H9 (cell line): ENCODE measurements around the gene ALCAM. TPM values are rescaled to one million over a fixed set of nuclear protein-coding genes. Genes with fewer than 3 reads are reported as not detected.

Experiments used
- DNase-seq: peaks from one replicate; pipeline ENCODE4 v3.0.0-alpha.2; 2017
- H2AFZ ChIP-seq: one replicate; pipeline ENCODE4 v1.6.1; 2013; ENCODE audit warnings: mild to moderate bottlenecking, low read length, control low read depth, moderate library complexity
- H2AK5ac ChIP-seq: 2 replicates; pipeline ENCODE4 v1.6.1; 2013; ENCODE audit warnings: low read length, control low read depth, mixed read lengths; ENCODE audit not compliant: insufficient read length
- H2BK120ac ChIP-seq: one replicate; pipeline ENCODE4 v1.6.1; 2013; ENCODE audit warnings: low read depth, mild to moderate bottlenecking, low read length, control low read depth, inconsistent platforms; ENCODE audit not compliant: poor library complexity, severe bottlenecking
- H2BK12ac ChIP-seq: 2 replicates; pipeline ENCODE4 v1.6.1; 2013; ENCODE audit warnings: low read length, control low read depth, mixed read lengths, low read depth; ENCODE audit not compliant: insufficient read length
- H2BK15ac ChIP-seq: 2 replicates; pipeline ENCODE4 v1.6.1; 2013; ENCODE audit warnings: low read depth, low read length, control low read depth
- H2BK20ac ChIP-seq: one replicate; pipeline ENCODE4 v1.6.1; 2013; ENCODE audit warnings: low read depth, mild to moderate bottlenecking, low read length, control low read depth, inconsistent platforms; ENCODE audit not compliant: poor library complexity, severe bottlenecking
- H2BK5ac ChIP-seq: 2 replicates; pipeline ENCODE4 v1.6.1; 2013; ENCODE audit warnings: low read length, control low read depth, mixed read lengths; ENCODE audit not compliant: insufficient read length
- H3K14ac ChIP-seq: 2 replicates; pipeline ENCODE4 v1.6.1; 2013; ENCODE audit warnings: low read length, control low read depth; ENCODE audit not compliant: insufficient read depth
- H3K18ac ChIP-seq: 2 replicates; pipeline ENCODE4 v1.6.1; 2013; ENCODE audit warnings: low read depth, mild to moderate bottlenecking, mixed read lengths, low read length, control low read depth; ENCODE audit not compliant: insufficient read length
- H3K23ac ChIP-seq: 2 replicates; pipeline ENCODE4 v1.6.1; 2013; ENCODE audit warnings: low read length, control low read depth, mixed read lengths, low read depth; ENCODE audit not compliant: insufficient read length
- H3K23me2 ChIP-seq: 2 replicates; pipeline ENCODE4 v1.6.1; 2013; ENCODE audit warnings: low read depth, mild to moderate bottlenecking, mixed read lengths, low read length, control low read depth; ENCODE audit not compliant: insufficient read length, poor library complexity, severe bottlenecking
- H3K27ac ChIP-seq: 2 replicates; pipeline ENCODE4 v1.5.1; 2013; ENCODE audit warnings: low read length, control low read depth, mixed read lengths, low read depth; ENCODE audit not compliant: insufficient read length
- H3K27me3 ChIP-seq: 2 replicates; pipeline ENCODE4 v1.6.1; 2013; ENCODE audit warnings: low read length, control low read depth, inconsistent platforms; ENCODE audit not compliant: insufficient read depth
- H3K4ac ChIP-seq: 2 replicates; pipeline ENCODE4 v1.6.1; 2013; ENCODE audit warnings: low read depth, mild to moderate bottlenecking, control low read depth, inconsistent platforms, low read length, moderate library complexity
- H3K4me1 ChIP-seq: 2 replicates; pipeline ENCODE4 v1.6.1; 2013; ENCODE audit warnings: low read length, control low read depth, inconsistent platforms; ENCODE audit not compliant: insufficient read depth
- H3K4me2 ChIP-seq: 2 replicates; pipeline ENCODE4 v1.6.1; 2013; ENCODE audit warnings: low read length, control low read depth, mixed read lengths; ENCODE audit not compliant: insufficient read length, insufficient read depth
- H3K56ac ChIP-seq: 2 replicates; pipeline ENCODE4 v1.6.1; 2013; ENCODE audit warnings: low read depth, mild to moderate bottlenecking, mixed read lengths, low read length, control low read depth; ENCODE audit not compliant: insufficient read length
- H3K79me1 ChIP-seq: 2 replicates; pipeline ENCODE4 v1.6.1; 2013; ENCODE audit warnings: low read depth, mild to moderate bottlenecking, moderate library complexity, low read length, control low read depth, inconsistent platforms; ENCODE audit not compliant: insufficient read depth, poor library complexity, severe bottlenecking
- H3K79me2 ChIP-seq: 2 replicates; pipeline ENCODE4 v1.6.1; 2013; ENCODE audit warnings: low read length, control low read depth, inconsistent platforms; ENCODE audit not compliant: insufficient read depth
- H3K9ac ChIP-seq: 2 replicates; pipeline ENCODE4 v1.6.1; 2013; ENCODE audit warnings: low read length, control low read depth, mixed read lengths; ENCODE audit not compliant: insufficient read length; ENCODE audit errors: extremely low read depth
- H3K9me3 ChIP-seq: one replicate; pipeline ENCODE4 v1.6.1; 2013; ENCODE audit warnings: low read depth, low read length, inconsistent platforms; ENCODE audit not compliant: control insufficient read depth
- H3T11ph ChIP-seq: one replicate; pipeline ENCODE4 v1.6.1; 2013; ENCODE audit warnings: mild to moderate bottlenecking, low read length, control low read depth, inconsistent platforms
- H4K20me1 ChIP-seq: one replicate; pipeline ENCODE4 v1.6.1; 2013; ENCODE audit not compliant: control insufficient read depth, insufficient read length, insufficient read depth
- H4K5ac ChIP-seq: 2 replicates; pipeline ENCODE4 v1.6.1; 2013; ENCODE audit warnings: low read depth, mild to moderate bottlenecking, mixed read lengths, low read length, control low read depth; ENCODE audit not compliant: insufficient read length
- H4K8ac ChIP-seq: replicated peaks from 2 replicates; pipeline ENCODE4 v1.6.1; 2013; ENCODE audit warnings: low read length, control low read depth, mixed read lengths, low read depth; ENCODE audit not compliant: insufficient read length
- H4K91ac ChIP-seq: 2 replicates; pipeline ENCODE4 v1.6.1; 2013; ENCODE audit warnings: low read depth, mild to moderate bottlenecking, moderate library complexity, mixed read lengths, low read length, control low read depth; ENCODE audit not compliant: insufficient read length
- H3K27ac Mint-ChIP-seq, 3 experiments: 2 replicates in 2 of 3; 3 replicates in 1 of 3; pipeline ENCODE4 v1.8.0; 2020 to 2021; ENCODE audit warnings: mixed read lengths in 3 of 3, mild to moderate bottlenecking in 1 of 3, moderate library complexity in 1 of 3
- H3K27me3 Mint-ChIP-seq: 2 replicates; pipeline ENCODE4 v1.8.0; 2021; ENCODE audit warnings: low read depth, mild to moderate bottlenecking, moderate library complexity, mixed read lengths
- H3K36me3 Mint-ChIP-seq, 3 experiments: 2 replicates in 2 of 3; 3 replicates in 1 of 3; pipeline ENCODE4 v1.8.0; 2020 to 2021; ENCODE audit warnings: low read depth in 3 of 3, mixed read lengths in 3 of 3; ENCODE audit not compliant: insufficient read depth in 1 of 3
- H3K4me1 Mint-ChIP-seq, 2 experiments: 2 replicates each; pipeline ENCODE4 v1.8.0; 2020; ENCODE audit warnings: mixed read lengths in 2 of 2
- H3K4me3 Mint-ChIP-seq, 2 experiments: 2 replicates in 1 of 2; 3 replicates in 1 of 2; pipeline ENCODE4 v1.8.0; 2020 to 2021; ENCODE audit warnings: mild to moderate bottlenecking in 2 of 2, mixed read lengths in 2 of 2, moderate library complexity in 1 of 2
- H3K9me3 Mint-ChIP-seq, 2 experiments: 2 replicates in 1 of 2; 3 replicates in 1 of 2; pipeline ENCODE4 v1.8.0; 2020; ENCODE audit warnings: mild to moderate bottlenecking in 2 of 2, mixed read lengths in 2 of 2, moderate library complexity in 1 of 2
- CTCF ChIP-seq: fragments of 200-600 bp; sonication (generic); conservative IDR thresholded peaks from 3 replicates; pipeline ENCODE4 v1.8.0; 2021; ENCODE audit warnings: antibody characterized with exemption, mild to moderate bottlenecking
- WGBS: extraction: QIAGEN DNeasy Blood & Tissue Kit; methylation state at CpG from one replicate; pipeline ENCODE4 v1.1.7; 2013; ENCODE audit warnings: missing lambda C conversion rate, low lambda C conversion rate, mixed read lengths; ENCODE audit not compliant: insufficient read length; ENCODE audit errors: extremely low coverage; 5-methylcytosine and 5-hydroxymethylcytosine counted together
- total RNA-seq: library from RNA; stranded (reverse); gene quantifications from 2 replicates; pipeline ENCODE4 v1.2.1, GENCODE V29; 2021

The ALCAM gene
- total RNA-seq, 1 experiment from 2014 or later = 43.7 TPM

- Histone ChIP-seq H3K18ac (no peak overlapping the region), H3K14ac (no peak overlapping the region), H3K23ac (no peak overlapping the region), H3K9me3 (no peaks in the 10 kb centered on the region), H4K91ac (no peak overlapping the region), H3K4me1 (peaks cover 5% of the 10 kb centered on the region; the same call in 1 of the 2 replicates), H3K4me2 (no peak overlapping the region), H4K20me1 (no peaks in the 10 kb centered on the region), H3K23me2 (no peaks in the 10 kb centered on the region), H2BK5ac (no peak overlapping the region), H4K5ac (no peak overlapping the region), H2BK20ac (no peak overlapping the region), H3K27me3 (no peaks in the 10 kb centered on the region), H3K4ac (no peak overlapping the region), H2AK5ac (no peak overlapping the region), H3K56ac (no peak overlapping the region), H2BK120ac (no peak overlapping the region), H4K8ac (no peak overlapping the region), H3T11ph (no peak overlapping the region), H2AFZ (no peak overlapping the region), H2BK12ac (no peak overlapping the region), H3K79me2 (no peaks in the 10 kb centered on the region; the same call in 1 of the 2 replicates), H3K27ac (no peak overlapping the region), H3K9ac (no peak overlapping the region), H3K79me1 (no peaks in the 10 kb centered on the region), H2BK15ac (no peak overlapping the region)
- H3K36me3 Mint-ChIP-seq = peaks cover 0 to 8% (median 0%) of the 10 kb centered on the region in 3 experiments; a peak in 3 of 7 replicates
- no peak overlapping the region for H3K4me3 Mint-ChIP-seq
- H3K9me3 Mint-ChIP-seq = peaks cover 0 to 15% of the 10 kb centered on the region in 2 experiments; a peak in 4 of 5 replicates
- no peak overlapping the region for H3K27ac Mint-ChIP-seq
- TF ChIP-seq CTCF = no peak
- WGBS = no CpG with 5 or more reads among the region's 3 CpGs
- H3K27me3 Mint-ChIP-seq = no peaks in the 10 kb centered on the region
- DNase-seq = no peak
- H3K4me1 Mint-ChIP-seq = peaks cover 7 to 13% of the 10 kb centered on the region in 2 experiments
Observed at GRCh38 chr3:105449414-105449813, 82.7 kb downstream of the ALCAM start.
